Measurements from ENCODE around the gene QRICH1.

DNA sequence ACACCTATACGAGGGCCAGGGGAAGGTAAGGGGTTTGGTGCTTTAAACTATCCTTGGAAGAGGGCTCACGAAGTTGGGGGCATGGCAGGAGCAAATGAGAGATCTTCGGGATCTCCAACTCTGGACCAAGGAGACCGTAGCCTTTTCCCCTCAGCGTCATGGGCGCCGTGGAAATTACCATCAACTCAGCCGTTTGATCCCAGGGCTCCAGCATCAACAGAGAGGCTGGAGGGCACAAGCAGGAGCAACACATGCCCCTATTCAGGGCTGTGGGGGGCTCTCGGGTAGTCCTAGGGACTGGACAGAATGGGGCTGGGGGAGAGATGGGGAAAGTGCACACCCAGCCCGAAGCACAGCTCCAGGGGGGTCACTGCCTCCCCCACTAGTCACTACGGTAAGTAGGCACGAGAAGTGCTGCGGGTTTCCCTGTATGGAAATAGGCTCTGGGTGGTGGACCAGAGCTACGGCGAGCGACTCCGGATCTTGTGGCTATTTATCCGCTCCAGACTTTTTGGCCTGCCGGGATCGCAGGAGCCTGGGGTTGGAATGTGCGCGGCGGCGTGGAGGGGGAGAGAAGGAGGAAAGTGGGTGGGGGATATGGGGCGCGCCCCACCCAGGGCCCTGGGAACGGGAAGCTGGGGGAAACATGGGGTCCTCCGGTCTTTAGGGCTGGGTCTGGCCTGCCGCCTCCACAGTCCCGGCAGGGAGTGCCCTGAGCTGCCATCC is 39.5 kb upstream of the QRICH1 start:
- TF ChIP-seq, protein P1, sequence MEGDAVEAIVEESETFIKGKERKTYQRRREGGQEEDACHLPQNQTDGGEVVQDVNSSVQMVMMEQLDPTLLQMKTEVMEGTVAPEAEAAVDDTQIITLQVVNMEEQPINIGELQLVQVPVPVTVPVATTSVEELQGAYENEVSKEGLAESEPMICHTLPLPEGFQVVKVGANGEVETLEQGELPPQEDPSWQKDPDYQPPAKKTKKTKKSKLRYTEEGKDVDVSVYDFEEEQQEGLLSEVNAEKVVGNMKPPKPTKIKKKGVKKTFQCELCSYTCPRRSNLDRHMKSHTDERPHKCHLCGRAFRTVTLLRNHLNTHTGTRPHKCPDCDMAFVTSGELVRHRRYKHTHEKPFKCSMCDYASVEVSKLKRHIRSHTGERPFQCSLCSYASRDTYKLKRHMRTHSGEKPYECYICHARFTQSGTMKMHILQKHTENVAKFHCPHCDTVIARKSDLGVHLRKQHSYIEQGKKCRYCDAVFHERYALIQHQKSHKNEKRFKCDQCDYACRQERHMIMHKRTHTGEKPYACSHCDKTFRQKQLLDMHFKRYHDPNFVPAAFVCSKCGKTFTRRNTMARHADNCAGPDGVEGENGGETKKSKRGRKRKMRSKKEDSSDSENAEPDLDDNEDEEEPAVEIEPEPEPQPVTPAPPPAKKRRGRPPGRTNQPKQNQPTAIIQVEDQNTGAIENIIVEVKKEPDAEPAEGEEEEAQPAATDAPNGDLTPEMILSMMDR (IDR thresholded peaks at IDR 0.05; ENCODE audit: insufficient read depth, low read length, poor library complexity, severe bottlenecking), result no peak
- no peak for TF ChIP-seq EZH2phosphoT487 (conservative IDR thresholded peaks at IDR 0.05; ENCODE audit: low read length)

Data from SU-DHL-6 (cell line).